GM18858 (cell line): ENCODE data around the gene OR5I1.
"Not testable (repeated sequence)": the region's sequence is repeated elsewhere in the genome, so short reads cannot be mapped to it uniquely, and the experiment has no call there.

Experiments used
- ATAC-seq: cut with Tn5 transposase; IDR thresholded peaks from one replicate; pipeline ENCODE4 v1.9.1; 2021; ENCODE audit not compliant: unreplicated experiment

OR5I1 gene

DNA sequence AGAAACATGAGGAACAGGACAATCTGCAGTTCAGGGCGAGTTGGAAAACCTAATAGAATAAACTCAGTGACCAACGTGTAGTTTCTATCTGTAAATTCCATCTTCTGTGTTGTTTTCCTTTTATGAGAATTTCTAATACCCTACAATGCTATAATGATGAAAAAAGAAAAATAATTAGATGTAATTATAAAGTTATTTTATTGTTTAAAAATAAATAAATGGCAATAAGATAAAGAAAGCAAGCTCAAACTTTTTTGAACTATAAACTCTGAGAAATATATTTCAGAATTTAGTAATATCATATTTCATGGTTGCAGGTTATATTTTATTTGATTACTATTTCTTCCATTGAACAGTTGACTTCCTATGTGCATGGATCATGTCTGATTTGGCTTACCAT lies at the start of gene OR5I1:
Gene OR5I1, minus strand, starts transcription at position 101 of the 400 bp plus-strand sequence. Its CDS starts 0 bp downstream, at position 101.
- ATAC-seq = no peak

DNA sequence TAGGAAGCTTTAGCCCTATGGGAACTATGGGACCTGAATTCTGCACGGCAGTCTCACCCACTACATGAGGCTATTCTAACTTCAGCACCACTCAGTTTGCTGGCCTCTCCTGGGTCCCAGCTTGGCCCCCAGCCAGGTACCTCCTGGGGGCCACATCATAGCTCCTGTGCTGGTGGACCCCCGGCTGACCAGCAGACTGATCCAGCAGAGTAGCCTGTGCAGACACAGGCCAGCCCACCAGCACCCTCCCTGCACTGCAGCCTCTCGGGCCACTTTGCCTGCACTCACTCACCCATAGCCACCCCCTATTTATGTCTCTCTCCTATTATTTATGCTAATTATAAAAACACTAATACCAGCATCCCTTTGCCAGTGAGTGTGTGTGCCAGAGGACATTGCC lies 34.7 kb upstream of the OR5I1 start:
- ATAC-seq = no peak

DNA sequence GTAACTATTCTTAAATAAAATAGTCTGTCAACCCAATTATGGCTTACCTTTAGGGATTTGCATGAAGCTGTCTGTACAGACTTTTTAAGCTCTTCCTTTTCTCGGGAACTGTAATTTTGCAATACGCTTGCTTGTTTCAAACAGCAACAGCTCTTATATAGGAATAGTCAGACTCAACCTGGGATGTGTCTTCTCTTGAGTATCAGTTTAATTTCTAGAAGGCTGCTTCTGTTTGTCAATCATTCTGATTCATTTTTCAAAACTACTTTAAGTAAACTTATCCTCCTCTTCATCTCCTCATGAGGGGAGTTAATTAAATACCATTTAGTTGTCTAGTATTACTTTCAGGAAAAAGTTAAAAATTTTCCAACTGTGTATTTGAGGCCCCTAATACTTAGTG lies 33.6 kb upstream of the OR5I1 start, which contains the start of gene OR10AG1:
Gene OR10AG1, minus strand, starts transcription at position 101 of the 400 bp plus-strand sequence. Its CDS starts 38 bp downstream, at position 63.
- no peak for ATAC-seq

DNA sequence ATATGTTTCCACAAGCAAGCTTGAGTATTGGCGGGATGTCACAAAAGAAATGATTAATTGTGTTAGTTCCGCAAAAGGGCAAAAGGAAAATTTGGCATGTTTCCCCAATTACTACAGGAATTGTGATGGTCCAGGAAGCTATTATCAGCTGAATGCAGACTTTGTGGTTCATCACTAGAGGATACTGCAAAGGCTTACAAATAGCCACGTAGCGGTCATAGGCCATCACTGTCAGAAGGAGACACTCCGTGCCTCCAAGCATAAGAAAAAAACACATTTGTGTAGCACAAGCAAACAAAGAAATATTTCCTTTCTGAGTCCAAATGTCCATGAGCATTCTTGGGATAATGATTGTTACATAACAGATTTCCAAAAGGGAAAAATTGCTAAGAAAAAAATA lies 31.7 kb upstream of the OR5I1 start:
- ATAC-seq = no peak

DNA sequence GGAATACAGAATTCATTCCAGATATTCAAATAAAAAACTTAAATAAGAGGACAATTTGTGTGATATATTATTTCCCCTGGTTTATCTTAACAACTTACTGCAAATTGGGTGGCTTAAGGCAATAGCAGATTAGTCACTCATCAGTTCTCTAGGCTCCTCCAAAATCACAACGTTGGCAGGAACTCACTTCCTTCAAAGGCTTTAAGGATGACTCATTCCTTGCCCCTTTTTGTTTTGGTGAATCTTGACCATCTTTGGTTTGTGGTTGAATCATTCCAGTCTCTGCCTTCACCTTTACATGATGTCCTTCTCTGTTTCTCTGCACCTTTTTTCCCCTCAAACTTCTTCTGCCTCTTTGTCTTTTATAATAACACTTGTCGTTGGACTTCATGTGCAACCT lies 30.2 kb upstream of the OR5I1 start:
- ATAC-seq = no peak

DNA sequence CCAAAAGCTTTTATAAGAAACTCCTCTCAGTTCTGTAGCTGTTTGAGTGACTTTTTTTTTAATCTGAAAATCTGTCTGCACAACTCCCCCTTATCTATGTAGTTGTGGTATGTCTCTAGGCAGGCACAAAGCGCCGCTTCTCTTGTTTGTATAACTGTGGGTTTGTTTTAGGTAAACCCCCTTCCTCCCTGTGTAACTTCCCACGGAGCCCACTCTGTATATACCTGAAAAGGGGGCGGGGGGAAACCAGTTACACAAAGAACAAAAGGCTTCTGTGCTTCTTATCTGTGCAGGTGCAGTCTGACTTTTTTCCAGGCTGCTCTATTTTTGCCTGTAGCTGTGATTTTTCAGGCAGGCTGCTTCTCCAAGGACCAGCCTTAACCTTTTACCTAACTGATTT lies 20.3 kb upstream of the OR5I1 start:
- no peak for ATAC-seq

DNA sequence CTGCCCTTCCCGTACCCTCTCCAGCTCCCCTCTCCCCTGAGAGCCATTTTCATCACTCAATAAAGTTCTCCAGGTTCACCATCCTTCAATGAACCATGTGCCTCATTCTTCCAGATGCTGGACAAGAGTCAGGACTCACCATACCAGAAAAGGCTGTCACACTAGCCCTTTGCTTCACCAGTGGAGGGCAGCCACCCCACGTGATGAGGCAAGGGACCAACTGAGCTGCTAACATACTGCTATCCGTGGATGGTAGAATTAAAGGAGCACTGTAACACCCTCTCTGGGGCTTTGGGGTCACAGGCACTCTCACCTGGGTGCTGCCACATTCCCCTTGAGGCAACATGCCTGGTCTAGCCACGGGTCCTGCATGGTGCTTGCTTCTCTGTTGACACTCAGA lies 13.1 kb upstream of the OR5I1 start:
- ATAC-seq = no peak

DNA sequence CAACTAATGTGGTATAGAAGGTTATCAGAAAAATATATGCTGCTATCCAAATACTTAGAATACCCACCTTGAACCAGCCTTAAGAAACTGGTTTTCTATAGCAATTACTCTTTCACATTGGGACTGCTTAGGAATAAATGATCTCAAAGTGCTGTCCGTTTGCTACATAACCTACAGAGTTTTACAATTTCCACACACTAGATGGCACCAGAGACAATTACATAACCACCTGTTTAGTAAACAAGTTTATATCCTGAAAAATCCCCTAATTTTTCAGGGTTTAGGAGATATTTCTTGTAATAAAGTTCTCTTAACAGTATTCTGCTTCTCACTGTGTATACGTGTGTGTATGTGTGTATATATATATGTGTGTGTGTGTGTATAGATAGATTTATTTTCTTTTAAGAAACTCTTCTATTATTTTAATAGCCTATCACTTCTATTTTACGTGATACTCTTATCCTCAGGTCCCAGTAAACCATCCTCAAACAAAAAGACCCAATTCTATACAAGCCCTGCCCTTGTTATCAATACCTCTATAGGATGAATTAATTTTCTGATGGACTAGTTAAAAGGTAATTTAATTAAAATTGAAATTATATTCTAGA lies 6.7 kb upstream of the OR5I1 start:
- ATAC-seq = peak; percentile 88

DNA sequence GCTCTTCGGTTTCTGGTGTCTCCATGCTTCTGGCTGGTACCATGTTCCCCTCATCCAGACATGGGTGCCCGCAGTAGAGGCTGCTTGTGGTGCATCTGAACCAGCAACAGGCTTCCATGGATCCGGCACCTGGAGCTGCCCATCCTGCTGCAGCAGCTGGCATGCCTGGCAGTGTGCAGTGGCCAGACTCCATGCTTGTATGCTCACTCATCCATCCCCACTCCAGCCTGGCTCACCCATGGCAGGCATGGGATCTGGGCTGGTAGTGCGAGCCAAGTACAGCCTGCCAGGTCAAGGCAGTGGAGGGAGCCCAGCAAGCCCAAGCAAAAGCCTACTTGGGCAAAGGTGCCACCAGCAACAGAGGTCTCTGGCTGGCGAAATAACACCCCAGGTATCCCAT lies 15.7 kb downstream of the OR5I1 start:
- ATAC-seq = no peak

DNA sequence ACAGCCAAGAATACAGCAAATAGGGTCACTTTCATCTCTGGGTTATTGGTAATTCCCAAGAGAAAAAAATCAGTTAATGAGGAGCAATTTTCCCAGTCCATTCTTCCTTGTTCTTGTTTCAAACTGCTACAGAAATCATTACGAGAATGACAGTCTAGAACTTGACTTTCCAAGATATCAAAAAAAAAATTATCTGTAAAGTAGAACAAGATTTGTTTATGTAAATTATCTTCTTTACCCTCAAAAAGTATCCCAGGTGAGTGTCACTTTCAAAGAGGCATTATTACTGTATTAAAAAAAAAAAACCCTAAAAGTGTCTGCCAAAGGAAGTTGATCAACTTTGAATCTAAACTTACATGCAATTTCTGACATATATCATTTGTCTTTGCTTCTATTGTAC lies 21.7 kb downstream of the OR5I1 start, which contains the start of gene OR5W2:
Gene OR5W2, minus strand, starts transcription at position 101 of the 400 bp plus-strand sequence. Its CDS starts 0 bp downstream, at position 101.
- no peak for ATAC-seq

DNA sequence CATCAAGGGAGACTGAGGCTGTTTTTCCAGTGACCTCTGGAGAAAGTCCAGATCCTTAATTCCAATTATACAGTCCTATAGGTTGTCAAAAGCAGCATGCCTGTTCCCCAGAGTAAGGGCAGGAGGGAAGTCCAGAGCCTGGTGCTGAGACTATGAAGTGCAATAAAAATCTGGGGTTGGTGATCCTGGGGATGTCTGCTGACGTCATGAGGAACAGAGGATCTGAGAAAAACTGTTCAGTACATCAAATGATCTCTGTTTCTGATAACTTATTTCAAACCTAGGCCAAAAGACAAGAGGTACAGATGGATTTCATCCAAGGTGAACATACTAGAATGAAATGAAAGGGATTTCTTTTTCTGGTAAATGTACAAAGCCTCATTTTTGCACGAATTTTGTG lies 33.9 kb downstream of the OR5I1 start:
- ATAC-seq = no peak

DNA sequence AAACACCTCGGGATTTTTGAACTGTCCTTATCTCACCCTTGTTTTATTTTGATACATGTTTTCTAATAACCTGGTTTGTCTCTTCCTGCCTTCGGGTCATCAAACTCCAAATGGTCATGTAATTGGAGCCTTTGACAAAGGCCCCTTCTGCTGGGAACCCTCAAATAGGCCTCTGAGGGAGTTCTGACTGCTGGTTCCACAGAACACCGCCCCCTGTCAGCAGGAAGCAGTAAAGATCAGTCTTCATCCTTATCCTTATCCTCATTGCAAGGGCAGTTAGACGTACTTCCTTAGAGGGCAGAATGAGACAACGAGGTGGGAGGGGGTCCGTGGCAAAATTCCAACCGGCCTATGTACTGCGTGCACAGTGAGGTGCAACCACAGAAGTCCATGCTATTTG lies 41.0 kb downstream of the OR5I1 start:
- no peak for ATAC-seq

DNA sequence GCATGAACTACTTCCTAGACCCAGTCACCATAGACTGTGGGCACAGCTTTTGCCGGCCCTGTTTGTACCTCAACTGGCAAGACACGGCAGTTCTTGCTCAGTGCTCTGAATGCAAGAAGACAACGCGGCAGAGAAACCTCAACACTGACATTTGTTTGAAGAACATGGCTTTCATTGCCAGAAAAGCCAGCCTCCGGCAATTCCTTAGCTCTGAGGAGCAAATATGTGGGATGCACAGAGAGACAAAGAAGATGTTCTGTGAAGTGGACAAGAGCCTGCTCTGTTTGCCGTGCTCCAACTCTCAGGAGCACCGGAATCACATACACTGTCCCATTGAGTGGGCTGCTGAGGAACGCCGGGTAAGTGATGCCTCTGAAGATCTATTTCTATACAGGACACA lies 50.7 kb downstream of the OR5I1 start:
- ATAC-seq = not testable (repeated sequence)
